ENCODE measurements around the gene PCMT1. TPM values are rescaled to one million over a fixed set of nuclear protein-coding genes. Genes with fewer than 3 reads are reported as not detected.
A peak's percentile ranks its signal among the peaks of the same experiment; 100 is the strongest.
"Not testable (repeated sequence)": the region's sequence is repeated elsewhere in the genome, so short reads cannot be mapped to it uniquely, and the experiment has no call there.

The PCMT1 gene
- total and polyA plus RNA-seq, 4 donors = 48.4 to 72.1 (median 53.9) TPM

GRCh38 chr6:149834513-149835481 is 85.3 kb downstream of the PCMT1 start:
- 50 to 51% methylated on average over 5 of the region's 5 CpGs for WGBS, 2 donors
- no peaks in the 10 kb centered on the region for H3K27me3 ChIP-seq (ENCODE audit: control insufficient read depth in 1 of 2, insufficient read depth in 2 of 2, low read length in 1 of 2)
- no peak overlapping the region for H3K27ac ChIP-seq (ENCODE audit: low read depth in 1 of 2, low read length in 2 of 2)
- ATAC-seq (ENCODE audit: low FRiP score) = peak; percentile 79
- intact Hi-C loops (cut with DNase I) = loop anchor here (1.0 to 5.0 kb wide), 4 partner anchors 33 to 183 kb away; no protein-coding TSS in a partner anchor
- no peaks in the 10 kb centered on the region for H3K9me3 ChIP-seq (ENCODE audit: control insufficient read depth, low read length)
- H3K36me3 ChIP-seq (ENCODE audit: control insufficient read depth in 1 of 2, insufficient read depth in 2 of 2, low read length in 1 of 2) = no peaks in the 10 kb centered on the region
- peak in 1 of 2 donors; percentile 57 for DNase-seq
- no peak overlapping the region for H3K4me3 ChIP-seq (ENCODE audit: low read length in 2 of 2)
- H3K4me1 ChIP-seq (ENCODE audit: control insufficient read depth in 1 of 2, insufficient read depth in 2 of 2, low read length in 2 of 2) = no peaks in the 10 kb centered on the region

- DNase-seq (peak; percentile 84 to 87), ATAC-seq (ENCODE audit: low FRiP score) (peak; percentile 81)
- intact Hi-C loops (cut with DNase I) = no loop called here
- Histone ChIP-seq H3K27me3 (ENCODE audit: control insufficient read depth in 1 of 2, insufficient read depth in 2 of 2, low read length in 1 of 2) (no peaks in the 10 kb centered on the region), H3K4me3 (ENCODE audit: low read length in 2 of 2) (no peak overlapping the region), H3K9me3 (ENCODE audit: control insufficient read depth, low read length) (no peaks in the 10 kb centered on the region), H3K4me1 (ENCODE audit: control insufficient read depth in 1 of 2, insufficient read depth in 2 of 2, low read length in 2 of 2) (no peaks in the 10 kb centered on the region), H3K27ac (ENCODE audit: low read depth in 1 of 2, low read length in 2 of 2) (no peak overlapping the region), H3K36me3 (ENCODE audit: control insufficient read depth in 1 of 2, insufficient read depth in 2 of 2, low read length in 1 of 2) (no peaks in the 10 kb centered on the region)
- WGBS, 2 donors = 29 to 32% methylated on average over 8 of the region's 8 CpGs
Measured at GRCh38 chr6:149840345-149841075, 91.0 kb downstream of the PCMT1 start.

GRCh38 chr6:149842331-149842730 is 92.8 kb downstream of the PCMT1 start:
- intact Hi-C loops (cut with DNase I) = no loop called here
- Histone ChIP-seq H3K9me3 (ENCODE audit: control insufficient read depth, low read length) (no peaks in the 10 kb centered on the region), H3K27me3 (ENCODE audit: control insufficient read depth in 1 of 2, insufficient read depth in 2 of 2, low read length in 1 of 2) (no peaks in the 10 kb centered on the region), H3K27ac (ENCODE audit: low read depth in 1 of 2, low read length in 2 of 2) (no peak overlapping the region), H3K4me1 (ENCODE audit: control insufficient read depth in 1 of 2, insufficient read depth in 2 of 2, low read length in 2 of 2) (no peaks in the 10 kb centered on the region), H3K36me3 (ENCODE audit: control insufficient read depth in 1 of 2, insufficient read depth in 2 of 2, low read length in 1 of 2) (no peaks in the 10 kb centered on the region), H3K4me3 (ENCODE audit: low read length in 2 of 2) (no peak overlapping the region)
- ATAC-seq (ENCODE audit: low FRiP score) (no peak), DNase-seq (no peak)
- 96 to 97% methylated on average over 7 of the region's 7 CpGs for WGBS, 2 donors

- WGBS, 2 donors = 72 to 76% methylated on average over 10 of the region's 10 CpGs
- no peak for ATAC-seq (ENCODE audit: low FRiP score)
Measured at GRCh38 chr6:149843051-149843633, 93.6 kb downstream of the PCMT1 start.

GRCh38 chr6:149844036-149844435 is 94.5 kb downstream of the PCMT1 start:
- H3K9me3 ChIP-seq (ENCODE audit: control insufficient read depth, low read length); ATAC-seq (ENCODE audit: low FRiP score); H3K36me3 ChIP-seq (ENCODE audit: control insufficient read depth in 1 of 2, insufficient read depth in 2 of 2, low read length in 1 of 2); DNase-seq; intact Hi-C loops (cut with DNase I); H3K27me3 ChIP-seq (ENCODE audit: control insufficient read depth in 1 of 2, insufficient read depth in 2 of 2, low read length in 1 of 2); H3K4me1 ChIP-seq (ENCODE audit: control insufficient read depth in 1 of 2, insufficient read depth in 2 of 2, low read length in 2 of 2); H3K27ac ChIP-seq (ENCODE audit: low read depth in 1 of 2, low read length in 2 of 2); H3K4me3 ChIP-seq (ENCODE audit: low read length in 2 of 2): not testable (repeated sequence)
- WGBS, 2 donors = 90 to 92% methylated on average over 4 of the region's 4 CpGs

More at GRCh38 chr6:149843051-149843633, 93.6 kb downstream of the PCMT1 start:
- intact Hi-C loops (cut with DNase I) = no loop called here
- Histone ChIP-seq H3K27ac (ENCODE audit: low read depth in 1 of 2, low read length in 2 of 2) (no peak overlapping the region), H3K9me3 (ENCODE audit: control insufficient read depth, low read length) (no peaks in the 10 kb centered on the region), H3K27me3 (ENCODE audit: control insufficient read depth in 1 of 2, insufficient read depth in 2 of 2, low read length in 1 of 2) (no peaks in the 10 kb centered on the region), H3K4me1 (ENCODE audit: control insufficient read depth in 1 of 2, insufficient read depth in 2 of 2, low read length in 2 of 2) (no peaks in the 10 kb centered on the region), H3K4me3 (ENCODE audit: low read length in 2 of 2) (no peak overlapping the region), H3K36me3 (ENCODE audit: control insufficient read depth in 1 of 2, insufficient read depth in 2 of 2, low read length in 1 of 2) (no peaks in the 10 kb centered on the region)
- no peak for DNase-seq

- intact Hi-C loops (cut with DNase I) = no loop called here
- no peaks in the 10 kb centered on the region for H3K27me3 ChIP-seq (ENCODE audit: control insufficient read depth in 1 of 2, insufficient read depth in 2 of 2, low read length in 1 of 2)
- H3K27ac ChIP-seq (ENCODE audit: low read depth in 1 of 2, low read length in 2 of 2) = no peak overlapping the region
- H3K4me3 ChIP-seq (ENCODE audit: low read length in 2 of 2) = no peak overlapping the region
- ATAC-seq (ENCODE audit: low FRiP score) = no peak
- no peak for DNase-seq
- H3K36me3 ChIP-seq (ENCODE audit: control insufficient read depth in 1 of 2, insufficient read depth in 2 of 2, low read length in 1 of 2) = no peaks in the 10 kb centered on the region
- 93 to 100% methylated on average over 2 of the region's 2 CpGs for WGBS, 2 donors
- no peaks in the 10 kb centered on the region for H3K4me1 ChIP-seq (ENCODE audit: control insufficient read depth in 1 of 2, insufficient read depth in 2 of 2, low read length in 2 of 2)
- no peaks in the 10 kb centered on the region for H3K9me3 ChIP-seq (ENCODE audit: control insufficient read depth, low read length)
Measured at GRCh38 chr6:149844480-149844879, 94.9 kb downstream of the PCMT1 start.

- Histone ChIP-seq H3K4me1 (ENCODE audit: control insufficient read depth in 1 of 2, insufficient read depth in 2 of 2, low read length in 2 of 2) (no peaks in the 10 kb centered on the region), H3K4me3 (ENCODE audit: low read length in 2 of 2) (no peak overlapping the region), H3K9me3 (ENCODE audit: control insufficient read depth, low read length) (no peaks in the 10 kb centered on the region), H3K27me3 (ENCODE audit: control insufficient read depth in 1 of 2, insufficient read depth in 2 of 2, low read length in 1 of 2) (no peaks in the 10 kb centered on the region), H3K27ac (ENCODE audit: low read depth in 1 of 2, low read length in 2 of 2) (no peak overlapping the region), H3K36me3 (ENCODE audit: control insufficient read depth in 1 of 2, insufficient read depth in 2 of 2, low read length in 1 of 2) (no peaks in the 10 kb centered on the region)
- 64 to 87% methylated on average over 3 of the region's 3 CpGs for WGBS, 2 donors
- DNase-seq (no peak), ATAC-seq (ENCODE audit: low FRiP score) (no peak)
- intact Hi-C loops (cut with DNase I) = no loop called here
Measured at GRCh38 chr6:149845549-149845948, 96.0 kb downstream of the PCMT1 start.

- peak in 1 of 2 donors; percentile 56 for DNase-seq
- Histone ChIP-seq H3K4me3 (ENCODE audit: low read length in 2 of 2) (no peak overlapping the region), H3K36me3 (ENCODE audit: control insufficient read depth in 1 of 2, insufficient read depth in 2 of 2, low read length in 1 of 2) (no peaks in the 10 kb centered on the region), H3K27me3 (ENCODE audit: control insufficient read depth in 1 of 2, insufficient read depth in 2 of 2, low read length in 1 of 2) (no peaks in the 10 kb centered on the region), H3K4me1 (ENCODE audit: control insufficient read depth in 1 of 2, insufficient read depth in 2 of 2, low read length in 2 of 2) (no peaks in the 10 kb centered on the region), H3K9me3 (ENCODE audit: control insufficient read depth, low read length) (no peaks in the 10 kb centered on the region), H3K27ac (ENCODE audit: low read depth in 1 of 2, low read length in 2 of 2) (no peak overlapping the region)
- ATAC-seq (ENCODE audit: low FRiP score) = no peak
- 49 to 57% methylated on average over 7 of the region's 7 CpGs for WGBS, 2 donors
- intact Hi-C loops (cut with DNase I) = no loop called here
Measured at GRCh38 chr6:149846321-149846720, 96.8 kb downstream of the PCMT1 start.

Measured in aorta (tissue), 5 donors.